Activated CD8-positive, alpha-beta memory T cell treated with anti-CD3 and anti-CD28 coated beads for 1 hour (primary cell): Measurements from ENCODE around the gene PCNX1.
"Not testable (repeated sequence)": the region's sequence is repeated elsewhere in the genome, so short reads cannot be mapped to it uniquely, and the experiment has no call there.

Experiments
- DNase-seq, 2 donors: peaks; one replicate each; pipeline ENCODE4 v3.0.0-alpha.2; 2020; ENCODE audit warnings: low read depth in 1 of 2; ENCODE audit errors: extremely low read depth in 1 of 2

PCNX1 gene

DNA sequence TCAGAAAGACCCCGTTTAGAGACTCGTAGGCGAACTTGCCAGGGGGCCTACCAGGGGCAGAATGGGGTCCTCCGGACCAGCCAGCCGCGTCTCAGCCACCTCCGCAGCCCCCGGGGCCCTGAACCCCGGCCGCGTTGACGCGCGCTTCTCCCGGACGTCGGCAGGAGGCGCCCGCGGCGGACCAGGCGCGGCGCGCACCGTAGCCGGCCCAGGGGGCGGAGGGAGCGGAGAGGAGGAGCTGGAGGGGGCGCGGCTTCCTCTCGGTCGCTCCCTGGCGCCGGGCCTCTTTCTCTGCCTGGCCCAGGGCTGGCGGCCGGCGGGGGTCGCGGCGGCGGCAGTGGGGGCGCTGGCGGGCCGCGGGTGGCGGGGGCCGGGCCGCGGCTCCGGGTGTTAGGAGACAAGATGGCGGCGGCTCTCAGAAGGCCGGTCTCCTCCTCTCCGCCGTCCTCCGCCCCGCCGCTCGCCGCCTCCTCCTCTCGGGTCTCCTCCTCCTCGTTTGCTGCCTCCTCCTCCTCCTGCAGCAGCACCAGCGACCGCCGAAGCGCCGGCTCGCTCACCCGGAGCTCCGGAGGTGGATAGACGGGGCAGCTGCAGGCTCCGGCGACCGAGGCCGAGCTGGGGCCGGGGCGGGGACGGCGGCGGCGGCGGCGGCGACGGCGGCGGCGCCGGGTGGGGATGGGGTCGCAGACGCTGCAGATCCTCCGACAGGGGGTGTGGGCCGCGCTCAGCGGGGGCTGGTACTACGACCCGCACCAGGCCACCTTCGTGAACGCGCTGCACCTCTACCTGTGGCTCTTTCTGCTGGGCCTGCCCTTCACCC is at the start of gene PCNX1:
Gene PCNX1, plus strand, starts transcription at position 284 of the 820 bp plus-strand sequence. Its CDS starts 392 bp downstream, at position 676.
- DNase-seq, result peak; percentile 79 to 86

DNA sequence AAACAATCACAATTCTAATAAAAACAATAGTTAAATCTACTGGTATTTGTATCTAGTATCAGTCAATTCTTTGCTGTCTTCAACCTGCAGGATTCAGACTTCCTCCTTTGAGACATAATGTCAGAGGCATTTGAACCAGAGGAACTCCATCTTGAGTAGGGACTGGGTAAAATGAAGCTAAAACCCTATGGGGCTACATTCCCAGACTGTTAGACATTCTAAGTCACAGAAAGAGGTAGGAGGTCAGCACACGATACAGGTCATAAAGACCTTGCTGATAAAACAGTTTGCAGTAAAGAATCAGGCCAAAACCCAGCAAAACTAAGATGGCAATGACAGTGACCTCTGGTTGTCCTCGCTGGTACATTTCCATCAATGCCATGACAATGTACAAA is 49.8 kb upstream of the PCNX1 start:
- DNase-seq, result no peak

DNA sequence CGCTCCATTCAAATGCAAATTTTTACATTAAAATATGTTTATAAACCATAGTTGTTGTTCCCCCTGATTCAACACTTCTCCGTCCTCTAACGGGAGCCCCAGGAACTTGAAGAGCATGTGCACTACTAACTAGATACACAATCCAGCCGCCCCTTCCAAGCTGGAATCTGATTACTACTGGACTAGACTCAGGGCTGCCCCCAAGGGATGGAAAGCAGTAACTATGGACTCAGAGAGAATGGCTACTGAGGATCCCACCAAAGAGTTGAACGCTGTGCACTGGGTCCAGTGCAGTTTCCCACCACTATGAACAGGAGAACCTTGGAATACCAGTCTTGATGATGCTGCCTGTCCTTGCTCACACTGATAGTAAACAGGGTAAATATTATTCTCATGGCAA is 48.6 kb upstream of the PCNX1 start:
- no peak for DNase-seq

DNA sequence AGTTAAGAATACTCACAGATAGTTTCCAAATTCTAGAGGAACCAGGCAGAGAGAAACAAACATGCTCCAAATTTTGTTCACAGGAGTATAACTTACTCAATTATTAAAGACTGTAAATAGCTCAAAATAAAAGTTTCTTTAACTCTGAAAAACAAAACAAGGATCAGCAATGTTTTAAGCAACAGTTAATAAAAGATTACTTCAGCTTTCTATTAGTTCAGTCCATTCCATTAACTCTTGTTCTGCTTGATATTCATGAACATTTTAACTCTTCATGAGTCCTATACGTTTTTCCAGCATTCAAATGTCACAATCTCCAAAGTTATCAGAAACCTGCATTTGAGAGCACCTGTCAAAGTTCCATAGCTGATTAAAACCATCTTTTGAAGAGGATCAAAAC is 40.3 kb upstream of the PCNX1 start:
- not testable (repeated sequence) for DNase-seq

DNA sequence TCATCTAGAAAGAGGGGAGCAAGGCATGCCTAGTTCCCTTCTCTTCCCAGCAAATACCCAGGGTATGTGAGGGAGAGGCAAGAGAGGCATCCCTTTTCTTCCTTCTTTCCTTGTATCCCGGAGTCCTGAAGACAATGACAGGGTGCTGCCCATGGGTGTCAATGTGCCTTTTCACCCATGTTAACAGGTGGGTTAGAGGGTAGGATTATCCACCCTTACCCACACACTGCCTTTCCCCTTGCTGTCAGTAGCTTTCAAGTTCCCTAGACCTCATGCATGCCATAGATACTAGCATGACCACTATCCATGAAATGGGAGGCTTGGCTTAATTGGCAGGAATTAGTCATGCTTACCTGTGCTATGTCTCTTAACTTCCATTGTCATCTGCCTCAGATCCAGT is 36.3 kb upstream of the PCNX1 start:
- DNase-seq, result no peak

DNA sequence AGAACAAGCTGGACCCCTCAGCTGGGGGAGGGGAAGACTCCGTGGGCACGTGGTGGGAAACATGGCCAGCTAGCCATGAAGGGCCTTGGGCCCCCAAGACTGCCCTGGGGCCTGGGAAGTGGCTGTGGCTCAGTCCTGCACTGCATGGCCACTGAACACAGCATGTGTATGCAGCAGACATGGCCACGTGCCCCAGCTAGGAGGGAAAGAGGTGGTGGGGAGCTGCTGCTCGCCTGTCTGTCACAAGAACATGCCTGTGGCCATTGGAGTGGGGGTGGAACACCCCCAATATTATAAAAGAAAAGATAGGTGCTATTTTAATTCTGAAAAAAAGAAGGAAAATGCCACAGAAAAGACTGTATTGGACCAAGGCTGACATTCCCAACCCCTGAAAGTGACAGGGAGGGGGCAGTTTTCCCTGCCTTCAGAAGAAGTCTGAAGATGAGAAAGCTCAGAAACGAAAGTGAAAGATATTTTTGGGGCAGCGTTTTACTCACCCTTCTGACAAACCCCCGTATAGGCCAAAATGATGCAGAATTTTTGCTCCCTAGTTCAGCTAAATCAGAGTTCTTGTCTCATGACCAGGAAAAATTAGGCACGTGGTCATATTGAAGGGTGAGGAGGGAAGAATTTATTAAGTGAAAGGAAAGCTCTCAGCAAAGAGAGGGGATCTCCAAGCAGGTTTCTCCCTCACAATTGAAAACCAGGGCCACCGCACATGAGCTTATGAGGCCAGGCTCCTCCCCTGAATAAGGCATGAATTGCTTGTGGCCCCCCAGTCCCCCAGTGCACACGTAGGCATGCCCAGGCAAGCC is 35.2 kb upstream of the PCNX1 start:
- no peak for DNase-seq

DNA sequence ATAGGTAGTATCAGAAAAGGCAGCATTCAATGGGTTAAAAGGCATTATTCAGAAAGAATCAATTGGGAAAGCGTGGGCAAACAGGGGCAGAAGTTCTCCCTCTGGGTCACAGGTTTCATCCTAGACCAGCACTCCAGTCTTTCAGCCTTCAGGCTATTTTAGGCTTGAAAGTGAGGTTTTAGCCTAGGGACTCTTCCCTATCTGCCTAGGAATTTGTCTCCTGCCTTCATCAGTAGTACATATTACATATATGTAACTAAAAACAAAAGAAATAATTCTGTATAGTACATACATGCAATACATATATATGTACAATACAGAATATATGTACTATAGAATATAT is 34.6 kb upstream of the PCNX1 start:
- DNase-seq, result no peak

DNA sequence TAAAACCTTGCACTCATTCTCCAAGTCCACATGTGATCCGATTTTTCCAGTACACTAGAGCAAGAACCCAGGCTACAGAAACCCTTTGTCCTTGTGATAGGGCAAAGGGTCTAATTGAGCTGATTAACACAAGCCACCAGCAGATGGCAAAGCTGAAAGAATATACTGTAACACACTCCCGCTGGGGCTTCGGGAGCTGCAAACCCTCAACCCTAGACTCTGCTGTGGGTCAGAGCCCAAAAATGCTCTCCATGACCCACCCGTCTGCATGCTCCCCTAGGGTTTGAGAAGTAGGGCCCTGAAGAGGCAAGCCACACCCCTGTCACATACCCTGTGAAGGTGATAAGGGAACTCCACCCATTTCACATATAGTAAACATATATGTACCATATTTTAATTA is 33.6 kb upstream of the PCNX1 start:
- no peak for DNase-seq

DNA sequence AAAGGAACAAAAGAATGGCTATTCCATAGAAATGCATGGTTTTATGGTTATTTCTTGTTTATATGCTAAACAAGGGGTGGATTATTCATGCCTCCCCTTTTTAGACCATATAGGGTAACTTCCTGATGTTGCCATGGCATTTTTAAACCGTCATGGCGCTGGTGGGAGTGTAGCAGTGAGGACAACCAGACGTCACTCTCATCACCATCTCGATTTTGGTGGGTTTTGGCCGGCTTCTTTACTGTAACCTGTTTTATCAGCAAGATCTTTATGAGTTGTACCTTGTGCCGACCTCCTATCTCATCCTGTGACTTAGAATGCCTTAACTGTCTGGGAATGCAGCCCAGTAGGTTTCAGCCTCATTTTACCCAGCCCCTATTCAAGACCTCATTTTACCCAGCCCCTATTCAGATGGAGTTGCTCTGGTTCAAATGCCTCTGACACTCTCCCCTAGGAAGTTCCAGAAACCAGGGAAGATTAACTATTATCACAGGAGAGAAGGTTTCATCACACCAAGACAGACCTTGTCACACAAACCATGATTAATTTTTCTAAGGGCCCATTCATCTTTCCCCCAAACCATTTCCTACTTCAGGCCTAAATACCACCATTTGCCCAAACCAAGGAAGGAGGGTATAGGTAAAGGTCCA is 31.3 kb upstream of the PCNX1 start:
- DNase-seq, result not testable (repeated sequence)

DNA sequence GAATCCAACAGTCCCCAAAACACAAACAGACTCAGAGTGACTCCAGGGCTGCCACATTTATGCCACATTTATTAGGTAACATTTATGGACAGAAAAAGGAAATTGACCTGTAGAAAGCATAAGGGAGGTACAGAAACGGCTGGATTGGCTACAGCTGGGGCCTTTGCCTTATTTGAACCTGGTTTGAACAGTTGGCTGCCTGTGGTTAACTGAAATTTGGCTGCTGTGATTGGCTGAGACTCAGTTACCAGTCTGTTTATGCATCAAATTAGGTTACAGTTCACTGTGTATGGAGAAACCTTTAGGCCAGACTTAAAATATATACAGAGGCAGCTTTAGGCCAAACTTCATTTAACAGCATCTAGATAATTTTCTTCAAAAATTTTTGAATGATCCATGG is 27.8 kb upstream of the PCNX1 start:
- no peak for DNase-seq

DNA sequence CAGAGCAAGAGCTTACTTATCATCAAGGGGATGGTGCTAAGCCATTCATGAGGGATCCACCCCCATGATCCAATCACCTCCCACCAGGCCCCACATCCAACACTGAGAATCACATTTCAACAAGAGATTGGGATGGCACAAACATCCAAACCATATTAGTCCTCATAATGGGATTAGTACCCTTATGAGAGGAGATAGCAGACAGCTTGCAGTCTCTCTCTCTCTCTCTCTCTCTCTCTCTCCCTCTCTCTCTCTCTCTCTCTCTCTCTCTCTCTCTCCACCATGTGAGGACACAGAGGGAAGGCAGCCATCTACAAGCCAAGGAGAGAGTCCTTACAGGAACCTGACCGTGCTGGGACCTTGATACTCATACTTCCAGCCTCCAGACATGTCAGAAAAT is 26.4 kb upstream of the PCNX1 start:
- not testable (repeated sequence) for DNase-seq

DNA sequence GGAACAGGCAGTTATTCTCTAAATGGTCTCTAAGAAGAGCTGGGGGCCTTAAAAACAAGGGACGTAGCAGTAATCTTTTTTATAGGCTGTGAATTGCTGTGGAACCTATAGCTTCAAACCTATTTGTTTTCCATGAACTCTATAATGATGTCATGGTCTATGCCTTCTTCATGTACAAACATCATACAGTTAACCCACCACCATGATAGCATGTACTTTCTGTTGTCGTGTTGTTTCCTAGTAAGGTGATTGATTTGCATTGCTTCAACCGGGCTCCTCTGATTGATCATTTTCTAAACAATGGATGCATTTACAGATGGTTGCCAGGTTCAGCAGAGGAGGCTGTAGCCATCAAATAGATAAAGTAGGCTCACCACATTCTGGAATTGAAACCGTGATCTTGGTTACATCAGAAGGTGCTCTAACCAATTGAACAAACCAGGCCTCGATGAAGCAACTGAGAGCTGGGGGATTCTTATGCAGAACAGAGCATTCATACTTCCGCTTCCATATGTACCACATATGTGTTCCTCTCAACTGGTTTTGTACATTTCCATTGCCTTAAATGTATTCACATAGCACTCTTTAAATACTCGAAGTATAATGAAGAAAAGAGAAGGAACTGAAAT is 25.6 kb upstream of the PCNX1 start:
- DNase-seq, result no peak

DNA sequence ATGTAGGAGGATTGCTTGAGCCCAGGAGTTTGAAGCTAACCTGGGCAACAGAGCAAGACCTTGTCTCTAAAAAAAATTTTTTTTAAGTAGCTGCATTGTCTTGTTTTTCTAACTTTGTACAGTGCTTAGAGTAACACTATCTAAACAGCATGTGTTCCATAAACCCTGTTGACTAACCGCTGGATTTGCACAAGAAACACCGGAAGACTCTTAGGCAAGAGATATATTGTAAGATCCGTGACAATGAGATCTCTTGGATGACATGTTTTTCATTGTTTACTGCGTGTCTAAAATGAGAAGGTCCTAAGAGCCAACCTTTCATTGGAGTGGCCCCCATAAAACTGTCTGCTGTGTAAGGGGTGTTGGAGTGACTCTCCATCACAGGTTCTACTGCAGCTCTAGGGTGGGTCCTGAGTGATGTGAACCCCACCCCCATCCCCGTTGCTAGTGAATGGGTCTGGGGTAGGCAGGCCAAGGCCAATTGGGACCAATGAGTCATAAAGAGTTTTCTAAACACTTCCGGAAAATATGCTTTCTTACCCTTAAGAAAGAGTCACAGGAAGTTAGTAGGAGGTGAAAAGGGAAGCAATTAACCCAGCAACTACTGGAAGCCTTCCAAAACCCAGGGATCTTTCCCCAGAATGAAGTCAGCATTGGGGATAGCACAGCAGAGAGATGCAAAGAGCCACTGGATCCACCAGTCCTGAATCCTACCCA is 24.3 kb upstream of the PCNX1 start:
- no peak for DNase-seq

DNA sequence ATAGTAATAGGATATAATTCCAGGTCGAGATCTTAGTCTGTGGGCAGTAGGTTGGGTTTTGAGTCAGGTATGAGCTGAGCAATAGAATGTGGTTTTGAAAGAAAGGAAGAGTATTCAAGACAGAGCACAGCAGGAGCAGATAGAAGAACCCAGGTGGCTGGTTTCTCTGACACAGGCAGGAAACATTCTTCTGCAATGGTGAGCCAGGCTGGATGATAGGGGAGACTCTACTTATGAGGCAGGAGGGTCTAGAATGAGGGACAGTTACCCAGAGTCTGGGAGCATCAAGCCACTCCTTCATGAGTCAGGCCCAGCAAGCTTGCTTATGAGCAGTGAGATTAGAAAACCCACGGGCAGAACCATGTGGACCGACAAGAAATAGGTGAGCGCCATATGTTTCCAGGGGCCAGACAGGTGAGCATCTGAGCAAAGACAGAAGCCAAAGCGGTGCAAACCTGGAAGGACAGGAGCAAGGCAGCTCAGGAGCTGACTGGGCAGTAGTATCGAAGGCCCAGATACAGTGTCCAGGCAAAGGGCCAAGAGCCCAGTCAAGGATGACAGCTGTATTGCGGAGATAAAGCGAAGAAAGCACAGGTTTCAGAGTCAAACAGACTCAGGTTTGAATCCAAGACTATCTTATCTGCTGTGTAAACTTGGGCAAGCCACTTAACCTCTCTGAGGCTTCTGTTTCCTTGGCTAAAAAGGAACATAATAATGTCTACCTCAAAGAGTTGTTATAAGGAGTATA is 22.5 kb upstream of the PCNX1 start:
- no peak for DNase-seq

DNA sequence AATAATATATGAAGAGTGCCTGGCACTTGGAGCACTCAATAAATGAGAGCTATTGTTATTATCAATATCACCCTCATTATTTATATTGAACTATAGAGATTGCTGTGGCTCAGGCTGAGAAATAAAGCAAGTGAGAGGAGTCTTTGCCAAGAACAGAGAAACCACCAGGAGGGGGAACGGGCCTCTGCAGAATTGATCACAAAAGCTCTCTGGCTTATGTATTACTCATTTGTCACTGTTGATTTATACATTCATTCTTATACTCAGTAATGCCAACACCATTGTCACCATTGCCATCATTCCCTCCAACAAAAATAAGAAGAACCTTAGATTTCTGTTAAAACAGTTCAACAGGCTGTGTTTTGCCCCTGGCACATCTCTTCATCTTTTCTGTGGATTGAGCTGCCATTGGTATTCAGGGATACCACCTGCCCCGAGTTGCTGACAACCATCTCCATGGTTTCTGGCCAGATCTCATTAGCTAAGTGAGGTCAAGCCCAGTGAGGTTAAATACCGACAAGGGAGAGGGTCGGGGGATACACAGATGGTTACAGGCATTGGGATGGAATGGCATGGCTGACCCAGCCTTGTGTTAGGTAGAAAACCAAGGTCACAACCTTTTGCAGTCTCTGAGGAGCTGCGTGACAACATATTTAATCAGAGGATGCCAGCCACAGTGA is 21.8 kb upstream of the PCNX1 start:
- no peak for DNase-seq

DNA sequence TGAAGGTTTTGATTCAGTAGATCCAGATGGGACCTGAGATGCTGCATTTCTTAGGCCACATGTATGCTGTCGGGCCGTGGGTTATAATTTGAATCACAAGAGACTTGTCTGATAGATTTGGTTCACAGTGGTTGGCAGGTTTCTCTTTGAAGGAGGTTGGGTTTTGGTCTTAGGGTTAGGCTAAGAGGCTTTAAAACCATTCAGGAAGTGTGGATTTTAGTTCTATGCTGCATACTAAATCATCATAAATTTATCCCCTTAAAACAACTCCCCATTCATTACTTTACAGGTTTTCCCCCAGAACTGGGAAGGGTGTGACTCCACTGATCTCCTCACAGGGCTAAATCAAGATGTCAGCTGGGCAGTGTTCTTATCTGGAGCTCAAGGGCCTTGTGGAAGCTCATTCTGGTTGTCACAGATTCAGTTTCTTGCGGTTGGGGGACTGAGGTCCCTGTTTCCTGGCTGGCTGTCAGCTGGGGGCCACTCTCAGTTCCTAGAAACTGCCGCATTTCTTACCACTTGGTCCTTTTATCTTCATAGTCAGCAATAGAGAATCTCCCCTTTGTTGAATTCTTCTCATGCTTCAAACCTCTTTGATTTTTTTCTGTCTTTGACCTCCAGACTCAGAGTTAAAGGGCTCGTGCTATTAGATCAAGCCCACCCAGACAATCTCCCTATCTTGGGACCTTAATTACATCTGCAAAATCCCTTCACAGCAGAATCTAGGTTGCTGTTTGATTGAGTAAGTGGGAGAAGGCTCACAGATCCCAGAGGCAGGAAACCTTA is 20.6 kb upstream of the PCNX1 start:
- no peak for DNase-seq

DNA sequence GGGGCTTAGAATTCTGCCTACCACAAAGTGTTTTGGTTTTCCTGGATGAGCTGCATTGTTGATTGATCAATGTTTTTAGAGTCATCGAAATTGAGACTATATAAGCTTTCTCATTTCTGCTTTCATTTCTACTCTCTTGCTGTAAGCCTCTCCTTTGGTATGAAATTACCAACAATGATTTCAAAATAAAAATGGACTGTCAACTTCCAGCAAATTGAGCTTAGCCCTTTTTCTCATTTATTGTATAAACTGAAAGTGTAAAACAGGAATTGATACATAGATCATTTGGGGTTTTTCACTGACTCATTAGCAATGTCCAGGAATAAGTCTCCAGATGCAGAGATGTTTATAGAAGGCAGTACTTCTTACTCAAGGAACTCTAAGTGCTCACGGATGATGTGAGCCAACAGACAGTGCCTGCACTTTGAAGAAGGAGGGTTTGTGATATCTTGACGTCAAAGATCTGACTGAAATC is 20.0 kb upstream of the PCNX1 start:
- DNase-seq, result no peak

DNA sequence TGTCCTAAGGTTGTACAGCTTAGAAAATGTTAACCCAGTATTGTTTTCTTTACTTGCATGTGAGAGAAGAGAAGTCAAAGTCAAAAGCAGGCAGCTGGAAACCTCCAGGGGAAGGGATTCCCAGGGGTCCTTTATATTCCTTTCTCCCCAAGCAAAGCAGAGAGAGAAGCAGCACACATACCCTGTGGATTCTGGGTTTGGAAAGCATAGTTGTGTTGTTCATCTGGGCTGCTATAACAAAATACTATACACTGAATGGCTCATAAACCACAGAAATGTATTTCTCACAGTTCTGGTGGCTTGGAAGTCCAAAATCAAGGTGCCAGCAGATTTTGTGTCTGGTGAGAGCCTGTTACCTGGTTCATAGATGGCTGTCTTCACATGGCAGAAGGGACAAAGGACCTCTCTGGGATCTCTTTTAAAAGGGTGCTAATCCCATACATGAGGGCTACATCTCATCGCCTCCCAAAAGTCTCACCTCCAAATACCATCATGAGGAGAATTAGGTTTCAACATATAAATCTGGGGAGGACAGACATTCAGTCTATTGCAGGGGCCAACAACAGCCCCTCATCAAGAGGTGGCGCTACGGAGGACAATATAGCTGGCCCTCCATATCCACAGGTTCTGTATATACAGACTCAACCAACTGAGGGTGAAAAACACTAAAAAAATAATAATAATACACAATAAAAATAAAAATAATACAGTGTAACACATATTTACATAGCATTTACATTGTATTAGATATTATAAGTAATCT is 19.3 kb upstream of the PCNX1 start:
- DNase-seq, result no peak
